ENCODE measurements around the gene TTC28. TPM values are rescaled to one million over a fixed set of nuclear protein-coding genes. Genes with fewer than 3 reads are reported as not detected.
A peak's percentile ranks its signal among the peaks of the same experiment; 100 is the strongest.
"Not testable (repeated sequence)": the region's sequence is repeated elsewhere in the genome, so short reads cannot be mapped to it uniquely, and the experiment has no call there.

TTC28 gene
- total and polyA plus RNA-seq, 2 donors (not counting 1 experiment from before 2014, with no cell fraction given) = 8.2 to 31.4 TPM

DNA sequence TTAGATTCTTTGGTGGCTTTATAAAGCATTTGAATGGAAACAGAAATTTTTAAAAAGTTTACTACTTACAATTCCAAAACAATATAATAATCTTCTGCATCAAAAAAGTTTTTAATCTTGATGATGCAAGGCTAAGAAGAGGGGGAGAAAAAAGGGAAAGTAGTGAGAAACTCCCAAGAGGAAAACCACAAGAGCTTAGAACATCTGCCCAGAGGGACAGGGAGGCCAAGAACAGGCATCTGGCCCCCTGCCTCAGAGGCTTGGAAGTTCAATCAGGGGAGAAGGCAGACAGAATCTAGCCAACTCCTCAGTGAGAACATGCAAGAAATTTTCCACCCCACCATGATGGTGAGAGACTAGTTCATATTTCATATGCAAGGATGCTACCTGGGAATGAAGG lies 23.8 kb upstream of the TTC28 start:
- no peaks in the 10 kb centered on the region for H4K20me1 ChIP-seq (ENCODE audit: control insufficient read depth, extremely low read depth, insufficient read depth, low read length)
- TF ChIP-seq, protein P1, sequence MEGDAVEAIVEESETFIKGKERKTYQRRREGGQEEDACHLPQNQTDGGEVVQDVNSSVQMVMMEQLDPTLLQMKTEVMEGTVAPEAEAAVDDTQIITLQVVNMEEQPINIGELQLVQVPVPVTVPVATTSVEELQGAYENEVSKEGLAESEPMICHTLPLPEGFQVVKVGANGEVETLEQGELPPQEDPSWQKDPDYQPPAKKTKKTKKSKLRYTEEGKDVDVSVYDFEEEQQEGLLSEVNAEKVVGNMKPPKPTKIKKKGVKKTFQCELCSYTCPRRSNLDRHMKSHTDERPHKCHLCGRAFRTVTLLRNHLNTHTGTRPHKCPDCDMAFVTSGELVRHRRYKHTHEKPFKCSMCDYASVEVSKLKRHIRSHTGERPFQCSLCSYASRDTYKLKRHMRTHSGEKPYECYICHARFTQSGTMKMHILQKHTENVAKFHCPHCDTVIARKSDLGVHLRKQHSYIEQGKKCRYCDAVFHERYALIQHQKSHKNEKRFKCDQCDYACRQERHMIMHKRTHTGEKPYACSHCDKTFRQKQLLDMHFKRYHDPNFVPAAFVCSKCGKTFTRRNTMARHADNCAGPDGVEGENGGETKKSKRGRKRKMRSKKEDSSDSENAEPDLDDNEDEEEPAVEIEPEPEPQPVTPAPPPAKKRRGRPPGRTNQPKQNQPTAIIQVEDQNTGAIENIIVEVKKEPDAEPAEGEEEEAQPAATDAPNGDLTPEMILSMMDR (conservative IDR thresholded peaks at IDR 0.05 in 1 of 2, IDR thresholded peaks at IDR 0.05 in 1 of 2; ENCODE audit: low read depth in 1 of 2, low read length in 2 of 2) = no peak
- TF ChIP-seq EZH2 (IDR thresholded peaks at IDR 0.05; ENCODE audit: low read length, missing control alignments) = no peak
- DNase-seq (ENCODE audit: low read depth in 2 of 2) = peak in 1 of 2 donors; percentile 44

GRCh38 chr22:28702891-28703290 lies 23.3 kb upstream of the TTC28 start:
- Histone ChIP-seq H3K27me3 (ENCODE audit: control insufficient read depth, insufficient read depth, low read length) (no peaks in the 10 kb centered on the region), H3K79me2 (ENCODE audit: control insufficient read depth, insufficient read depth, low read length) (no peaks in the 10 kb centered on the region), H2AFZ (ENCODE audit: low read length) (no peak overlapping the region), H3K4me2 (ENCODE audit: extremely low read depth, insufficient read depth, low read length) (no peak overlapping the region), H3K9me3 (ENCODE audit: control insufficient read depth, insufficient read depth, low read depth, low read length) (no peaks in the 10 kb centered on the region), H3K36me3 (ENCODE audit: control insufficient read depth, insufficient read depth, low read length) (no peaks in the 10 kb centered on the region), H3K4me3 (replicated peaks in 1 of 4; ENCODE audit: control extremely low read depth in 1 of 4, insufficient read depth in 1 of 4, low read depth in 3 of 4, low read length in 4 of 4) (no peak overlapping the region), H3K4me1 (ENCODE audit: control insufficient read depth, extremely low read depth, insufficient read depth, low read length) (no peaks in the 10 kb centered on the region), H3K9ac (ENCODE audit: insufficient read depth, low read length) (no peak overlapping the region), H4K20me1 (ENCODE audit: control insufficient read depth, extremely low read depth, insufficient read depth, low read length) (no peaks in the 10 kb centered on the region), H3K27ac (ENCODE audit: insufficient read depth, low read length) (no peak overlapping the region)
- TF ChIP-seq, protein P1 (conservative IDR thresholded peaks at IDR 0.05 in 1 of 2, IDR thresholded peaks at IDR 0.05 in 1 of 2; ENCODE audit: low read depth in 1 of 2, low read length in 2 of 2) = no peak
- TF ChIP-seq EZH2 (IDR thresholded peaks at IDR 0.05; ENCODE audit: low read length, missing control alignments) = no peak
- DNase-seq (ENCODE audit: low read depth in 2 of 2) = no peak

More for the DNA sequence above, 23.8 kb upstream of the TTC28 start:
- Histone ChIP-seq H3K4me2 (ENCODE audit: extremely low read depth, insufficient read depth, low read length) (no peak overlapping the region), H3K9me3 (ENCODE audit: control insufficient read depth, insufficient read depth, low read depth, low read length) (no peaks in the 10 kb centered on the region), H3K4me1 (ENCODE audit: control insufficient read depth, extremely low read depth, insufficient read depth, low read length) (no peaks in the 10 kb centered on the region), H3K27ac (ENCODE audit: insufficient read depth, low read length) (no peak overlapping the region), H3K27me3 (ENCODE audit: control insufficient read depth, insufficient read depth, low read length) (no peaks in the 10 kb centered on the region), H2AFZ (ENCODE audit: low read length) (no peak overlapping the region), H3K4me3 (replicated peaks in 1 of 4; ENCODE audit: control extremely low read depth in 1 of 4, insufficient read depth in 1 of 4, low read depth in 3 of 4, low read length in 4 of 4) (no peak overlapping the region), H3K79me2 (ENCODE audit: control insufficient read depth, insufficient read depth, low read length) (no peaks in the 10 kb centered on the region), H3K9ac (ENCODE audit: insufficient read depth, low read length) (no peak overlapping the region), H3K36me3 (ENCODE audit: control insufficient read depth, insufficient read depth, low read length) (no peaks in the 10 kb centered on the region)

DNA sequence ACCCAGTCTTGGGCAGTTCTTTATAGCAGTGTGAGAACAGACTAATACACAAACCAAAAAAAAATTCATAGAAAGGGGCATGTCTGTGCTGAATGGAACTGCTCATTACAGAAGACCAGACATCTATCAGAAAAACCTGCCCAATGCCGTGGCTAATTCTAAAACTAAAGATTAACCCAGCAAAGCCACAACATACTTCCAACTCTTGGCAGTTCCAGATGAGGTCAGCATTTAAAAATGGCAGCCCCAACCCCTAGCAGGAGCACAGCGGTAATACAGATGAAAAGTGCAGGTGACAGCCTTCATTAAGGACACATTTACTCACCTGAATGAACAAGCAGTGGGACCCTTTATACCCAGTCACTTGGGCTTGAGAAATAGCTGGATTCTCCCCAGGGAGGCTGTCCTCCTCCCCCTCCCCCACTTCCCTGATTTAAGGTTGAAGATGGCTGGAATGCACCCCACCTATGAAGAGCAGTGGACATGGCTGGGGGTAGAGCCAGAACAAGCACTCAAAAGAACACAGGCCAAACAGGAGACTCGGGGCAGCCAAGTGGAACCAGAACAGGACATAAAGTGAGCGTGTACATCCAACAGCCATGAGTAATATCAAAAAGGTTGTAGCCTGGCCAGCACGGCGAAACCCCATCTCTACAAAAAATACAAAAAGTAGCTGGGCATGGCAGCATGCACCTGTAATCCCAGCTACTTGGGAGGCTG lies 13.6 kb upstream of the TTC28 start:
- not testable (repeated sequence) for H4K20me1 ChIP-seq (ENCODE audit: control insufficient read depth, extremely low read depth, insufficient read depth, low read length); H3K36me3 ChIP-seq (ENCODE audit: control insufficient read depth, insufficient read depth, low read length); H3K9ac ChIP-seq (ENCODE audit: insufficient read depth, low read length); H3K27ac ChIP-seq (ENCODE audit: insufficient read depth, low read length); H2AFZ ChIP-seq (ENCODE audit: low read length); H3K9me3 ChIP-seq (ENCODE audit: control insufficient read depth, insufficient read depth, low read depth, low read length); H3K27me3 ChIP-seq (ENCODE audit: control insufficient read depth, insufficient read depth, low read length); H3K4me2 ChIP-seq (ENCODE audit: extremely low read depth, insufficient read depth, low read length); H3K79me2 ChIP-seq (ENCODE audit: control insufficient read depth, insufficient read depth, low read length); DNase-seq (ENCODE audit: low read depth in 2 of 2); H3K4me1 ChIP-seq (ENCODE audit: control insufficient read depth, extremely low read depth, insufficient read depth, low read length); H3K4me3 ChIP-seq (replicated peaks in 1 of 4; ENCODE audit: control extremely low read depth in 1 of 4, insufficient read depth in 1 of 4, low read depth in 3 of 4, low read length in 4 of 4)

- not testable (repeated sequence) for H3K27me3 ChIP-seq (ENCODE audit: control insufficient read depth, insufficient read depth, low read length); H3K36me3 ChIP-seq (ENCODE audit: control insufficient read depth, insufficient read depth, low read length); H4K20me1 ChIP-seq (ENCODE audit: control insufficient read depth, extremely low read depth, insufficient read depth, low read length); H3K27ac ChIP-seq (ENCODE audit: insufficient read depth, low read length); H3K9ac ChIP-seq (ENCODE audit: insufficient read depth, low read length); H3K4me1 ChIP-seq (ENCODE audit: control insufficient read depth, extremely low read depth, insufficient read depth, low read length); H2AFZ ChIP-seq (ENCODE audit: low read length); H3K4me3 ChIP-seq (replicated peaks in 1 of 4; ENCODE audit: control extremely low read depth in 1 of 4, insufficient read depth in 1 of 4, low read depth in 3 of 4, low read length in 4 of 4); H3K79me2 ChIP-seq (ENCODE audit: control insufficient read depth, insufficient read depth, low read length); DNase-seq (ENCODE audit: low read depth in 2 of 2); H3K9me3 ChIP-seq (ENCODE audit: control insufficient read depth, insufficient read depth, low read depth, low read length); H3K4me2 ChIP-seq (ENCODE audit: extremely low read depth, insufficient read depth, low read length)
These were observed 10.2 kb upstream of the TTC28 start for GRCh38 chr22:28689796-28690195.

GRCh38 chr22:28682966-28683365 lies 3.3 kb upstream of the TTC28 start:
- not testable (repeated sequence) for H3K9ac ChIP-seq (ENCODE audit: insufficient read depth, low read length); H4K20me1 ChIP-seq (ENCODE audit: control insufficient read depth, extremely low read depth, insufficient read depth, low read length); H3K36me3 ChIP-seq (ENCODE audit: control insufficient read depth, insufficient read depth, low read length); H3K27me3 ChIP-seq (ENCODE audit: control insufficient read depth, insufficient read depth, low read length); H3K4me2 ChIP-seq (ENCODE audit: extremely low read depth, insufficient read depth, low read length); H2AFZ ChIP-seq (ENCODE audit: low read length); H3K4me1 ChIP-seq (ENCODE audit: control insufficient read depth, extremely low read depth, insufficient read depth, low read length); H3K79me2 ChIP-seq (ENCODE audit: control insufficient read depth, insufficient read depth, low read length); H3K4me3 ChIP-seq (replicated peaks in 1 of 4; ENCODE audit: control extremely low read depth in 1 of 4, insufficient read depth in 1 of 4, low read depth in 3 of 4, low read length in 4 of 4); H3K27ac ChIP-seq (ENCODE audit: insufficient read depth, low read length); H3K9me3 ChIP-seq (ENCODE audit: control insufficient read depth, insufficient read depth, low read depth, low read length); DNase-seq (ENCODE audit: low read depth in 2 of 2)
